ENCODE results near the gene SOCS1.

SOCS1 gene

GRCh38 chr16:11248133-11248532, 7.9 kb downstream of the SOCS1 start:
- H3K4me3 ChIP-seq (ENCODE audit: low read length) = no peak overlapping the region
- H3K4me1 ChIP-seq (ENCODE audit: insufficient read depth, low read length) = no peaks in the 10 kb centered on the region
- peaks cover 9% of the 10 kb centered on the region for H3K36me3 ChIP-seq (ENCODE audit: insufficient read depth, low read depth, low read length)
- H3K9ac ChIP-seq (ENCODE audit: low read depth, low read length) = no peak overlapping the region
- H3K27me3 ChIP-seq (ENCODE audit: insufficient read depth, low read length) = no peaks in the 10 kb centered on the region
- no peaks in the 10 kb centered on the region for H3K9me3 ChIP-seq (ENCODE audit: insufficient read depth, low read depth, low read length)
- no peak overlapping the region for H3K27ac ChIP-seq (ENCODE audit: low read length)

- Histone ChIP-seq H3K9me3 (ENCODE audit: insufficient read depth, low read depth, low read length) (no peaks in the 10 kb centered on the region), H3K27ac (ENCODE audit: low read length) (no peak overlapping the region), H3K27me3 (ENCODE audit: insufficient read depth, low read length) (no peaks in the 10 kb centered on the region), H3K4me3 (ENCODE audit: low read length) (no peak overlapping the region), H3K36me3 (ENCODE audit: insufficient read depth, low read depth, low read length) (no peaks in the 10 kb centered on the region), H3K4me1 (ENCODE audit: insufficient read depth, low read length) (no peaks in the 10 kb centered on the region), H3K9ac (ENCODE audit: low read depth, low read length) (no peak overlapping the region)
Observed at GRCh38 chr16:11245988-11246387, 10.0 kb downstream of the SOCS1 start.

GRCh38 chr16:11245222-11245737, 10.7 kb downstream of the SOCS1 start:
- H3K36me3 ChIP-seq (ENCODE audit: insufficient read depth, low read depth, low read length) = no peaks in the 10 kb centered on the region
- H3K27me3 ChIP-seq (ENCODE audit: insufficient read depth, low read length) = no peaks in the 10 kb centered on the region
- H3K4me1 ChIP-seq (ENCODE audit: insufficient read depth, low read length) = no peaks in the 10 kb centered on the region
- no peak overlapping the region for H3K9ac ChIP-seq (ENCODE audit: low read depth, low read length)
- H3K9me3 ChIP-seq (ENCODE audit: insufficient read depth, low read depth, low read length) = no peaks in the 10 kb centered on the region
- no peak overlapping the region for H3K4me3 ChIP-seq (ENCODE audit: low read length)
- H3K27ac ChIP-seq (ENCODE audit: low read length) = no peak overlapping the region

GRCh38 chr16:11242658-11243057, 13.3 kb downstream of the SOCS1 start:
- H3K27me3 ChIP-seq (ENCODE audit: insufficient read depth, low read length) = no peaks in the 10 kb centered on the region
- no peaks in the 10 kb centered on the region for H3K9me3 ChIP-seq (ENCODE audit: insufficient read depth, low read depth, low read length)
- H3K9ac ChIP-seq (ENCODE audit: low read depth, low read length) = no peak overlapping the region
- no peaks in the 10 kb centered on the region for H3K4me1 ChIP-seq (ENCODE audit: insufficient read depth, low read length)
- H3K36me3 ChIP-seq (ENCODE audit: insufficient read depth, low read depth, low read length) = no peaks in the 10 kb centered on the region
- no peak overlapping the region for H3K4me3 ChIP-seq (ENCODE audit: low read length)
- H3K27ac ChIP-seq (ENCODE audit: low read length) = no peak overlapping the region

GRCh38 chr16:11241480-11242204, 14.4 kb downstream of the SOCS1 start:
- no peak overlapping the region for H3K27ac ChIP-seq (ENCODE audit: low read length)

GRCh38 chr16:11240636-11241473, 15.1 kb downstream of the SOCS1 start:
- Histone ChIP-seq H3K9ac (ENCODE audit: low read depth, low read length) (no peak overlapping the region), H3K4me1 (ENCODE audit: insufficient read depth, low read length) (no peaks in the 10 kb centered on the region), H3K4me3 (ENCODE audit: low read length) (no peak overlapping the region), H3K36me3 (ENCODE audit: insufficient read depth, low read depth, low read length) (no peaks in the 10 kb centered on the region), H3K9me3 (ENCODE audit: insufficient read depth, low read depth, low read length) (no peaks in the 10 kb centered on the region), H3K27me3 (ENCODE audit: insufficient read depth, low read length) (no peaks in the 10 kb centered on the region), H3K27ac (ENCODE audit: low read length) (no peak overlapping the region)

More at GRCh38 chr16:11241480-11242204, 14.4 kb downstream of the SOCS1 start:
- Histone ChIP-seq H3K36me3 (ENCODE audit: insufficient read depth, low read depth, low read length) (no peaks in the 10 kb centered on the region), H3K27me3 (ENCODE audit: insufficient read depth, low read length) (no peaks in the 10 kb centered on the region), H3K9ac (ENCODE audit: low read depth, low read length) (no peak overlapping the region), H3K4me1 (ENCODE audit: insufficient read depth, low read length) (no peaks in the 10 kb centered on the region), H3K4me3 (ENCODE audit: low read length) (no peak overlapping the region), H3K9me3 (ENCODE audit: insufficient read depth, low read depth, low read length) (no peaks in the 10 kb centered on the region)

GRCh38 chr16:11239644-11240632, 16.1 kb downstream of the SOCS1 start:
- Histone ChIP-seq H3K4me3 (ENCODE audit: low read length) (no peak overlapping the region), H3K4me1 (ENCODE audit: insufficient read depth, low read length) (no peaks in the 10 kb centered on the region), H3K27ac (ENCODE audit: low read length) (no peak overlapping the region), H3K36me3 (ENCODE audit: insufficient read depth, low read depth, low read length) (no peaks in the 10 kb centered on the region), H3K9me3 (ENCODE audit: insufficient read depth, low read depth, low read length) (no peaks in the 10 kb centered on the region), H3K9ac (ENCODE audit: low read depth, low read length) (no peak overlapping the region), H3K27me3 (ENCODE audit: insufficient read depth, low read length) (no peaks in the 10 kb centered on the region)

GRCh38 chr16:11238272-11239202, 17.5 kb downstream of the SOCS1 start:
- Histone ChIP-seq H3K9me3 (ENCODE audit: insufficient read depth, low read depth, low read length) (no peaks in the 10 kb centered on the region), H3K36me3 (ENCODE audit: insufficient read depth, low read depth, low read length) (no peaks in the 10 kb centered on the region), H3K27me3 (ENCODE audit: insufficient read depth, low read length) (no peaks in the 10 kb centered on the region), H3K27ac (ENCODE audit: low read length) (no peak overlapping the region), H3K9ac (ENCODE audit: low read depth, low read length) (no peak overlapping the region), H3K4me3 (ENCODE audit: low read length) (no peak overlapping the region), H3K4me1 (ENCODE audit: insufficient read depth, low read length) (no peaks in the 10 kb centered on the region)

- H3K9me3 ChIP-seq (ENCODE audit: insufficient read depth, low read depth, low read length) = no peaks in the 10 kb centered on the region
Observed at GRCh38 chr16:11236461-11237254, 19.3 kb downstream of the SOCS1 start.

GRCh38 chr16:11235703-11235991, 20.4 kb downstream of the SOCS1 start:
- H3K27me3 ChIP-seq (ENCODE audit: insufficient read depth, low read length) = no peaks in the 10 kb centered on the region
- no peaks in the 10 kb centered on the region for H3K9me3 ChIP-seq (ENCODE audit: insufficient read depth, low read depth, low read length)
- H3K27ac ChIP-seq (ENCODE audit: low read length) = no peak overlapping the region
- H3K36me3 ChIP-seq (ENCODE audit: insufficient read depth, low read depth, low read length) = no peaks in the 10 kb centered on the region
- no peak overlapping the region for H3K9ac ChIP-seq (ENCODE audit: low read depth, low read length)
- no peak overlapping the region for H3K4me3 ChIP-seq (ENCODE audit: low read length)
- H3K4me1 ChIP-seq (ENCODE audit: insufficient read depth, low read length) = no peaks in the 10 kb centered on the region; the same call in 1 of the 2 replicates

More at GRCh38 chr16:11236461-11237254, 19.3 kb downstream of the SOCS1 start:
- Histone ChIP-seq H3K4me3 (ENCODE audit: low read length) (no peak overlapping the region), H3K4me1 (ENCODE audit: insufficient read depth, low read length) (no peaks in the 10 kb centered on the region; the same call in 1 of the 2 replicates), H3K9ac (ENCODE audit: low read depth, low read length) (no peak overlapping the region), H3K36me3 (ENCODE audit: insufficient read depth, low read depth, low read length) (no peaks in the 10 kb centered on the region), H3K27me3 (ENCODE audit: insufficient read depth, low read length) (no peaks in the 10 kb centered on the region), H3K27ac (ENCODE audit: low read length) (no peak overlapping the region)
